Neural cell (in vitro differentiated cells): ENCODE results near the gene INO80E. TPM values are rescaled to one million over a fixed set of nuclear protein-coding genes. Genes with fewer than 3 reads are reported as not detected.

ENCODE experiments used
- H2AFZ ChIP-seq: fragments of 200-600, 300-800 bp; sonication (generic), shearing (Covaris generic); 2 replicates; pipeline ENCODE4 v1.6.0; 2014; ENCODE audit warnings: low read depth, mild to moderate bottlenecking, antibody characterized with exemption, low read length, moderate library complexity
- H3F3A ChIP-seq: fragments of 200-600 bp; shearing (Covaris generic); 2 replicates; pipeline ENCODE4 v1.6.1; 2016; ENCODE audit warnings: mild to moderate bottlenecking, moderate library complexity, mixed read lengths, antibody characterized with exemption, low read length; ENCODE audit not compliant: insufficient read depth, poor library complexity, severe bottlenecking
- H3K27ac ChIP-seq: fragments of 200-600, 300-800 bp; sonication (generic), shearing (Covaris generic); 2 replicates; pipeline ENCODE4 v1.5.1; 2014; ENCODE audit warnings: mild to moderate bottlenecking, low read length, moderate library complexity
- H3K27me3 ChIP-seq: fragments of 300-800, 200-600 bp; sonication (generic), shearing (Covaris generic); 2 replicates; pipeline ENCODE4 v1.6.0; 2014; ENCODE audit warnings: mild to moderate bottlenecking, low read depth, low read length, moderate library complexity; ENCODE audit not compliant: insufficient read depth
- H3K36me3 ChIP-seq: fragments of 300-800, 200-600 bp; sonication (generic), shearing (Covaris generic); 2 replicates; pipeline ENCODE4 v1.5.1; 2014; ENCODE audit warnings: mild to moderate bottlenecking, antibody characterized with exemption, low read length, moderate library complexity; ENCODE audit not compliant: insufficient read depth
- H3K4me2 ChIP-seq: fragments of 300-800, 200-600 bp; sonication (generic), shearing (Covaris generic); 2 replicates; pipeline ENCODE4 v1.6.0; 2014; ENCODE audit warnings: mild to moderate bottlenecking, low read length
- H3K4me3 ChIP-seq: fragments of 300-800, 200-600 bp; sonication (generic), shearing (Covaris generic); 2 replicates; pipeline ENCODE4 v1.5.1; 2014; ENCODE audit warnings: mild to moderate bottlenecking, low read length, moderate library complexity
- H3K79me2 ChIP-seq: fragments of 200-600 bp; shearing (Covaris generic); replicated peaks from 2 replicates; pipeline ENCODE4 v1.6.0; 2014; ENCODE audit warnings: mild to moderate bottlenecking, low read length, moderate library complexity; ENCODE audit not compliant: insufficient read depth
- H3K9ac ChIP-seq: fragments of 300-800, 200-600 bp; sonication (generic), shearing (Covaris generic); 2 replicates; pipeline ENCODE4 v1.6.1; 2016; ENCODE audit warnings: mild to moderate bottlenecking, low read length, mixed read lengths
- H3K9me2 ChIP-seq: fragments of 200-600 bp; shearing (Covaris generic); 2 replicates; pipeline ENCODE4 v1.6.1; 2016; ENCODE audit warnings: mild to moderate bottlenecking, low read length, mixed read lengths; ENCODE audit not compliant: insufficient read depth
- H3K9me3 ChIP-seq: fragments of 200-600, 300-800 bp; sonication (generic), shearing (Covaris generic); 2 replicates; pipeline ENCODE4 v1.6.1; 2016; ENCODE audit warnings: mild to moderate bottlenecking, mixed run types, low read length, moderate library complexity, mixed read lengths
- H4K20me1 ChIP-seq: fragments of 200-600 bp; shearing (Covaris generic); 2 replicates; pipeline ENCODE4 v1.6.1; 2016; ENCODE audit warnings: mild to moderate bottlenecking, mixed run types; ENCODE audit not compliant: insufficient read depth
- EP300 ChIP-seq: fragments of 450-650 bp; conservative IDR thresholded peaks from 2 replicates; pipeline ENCODE4 v1.6.1; 2014; ENCODE audit warnings: antibody characterized with exemption, mild to moderate bottlenecking, moderate library complexity; ENCODE audit not compliant: poor library complexity, severe bottlenecking
- EZH2 ChIP-seq: fragments of 200-600, 300-800 bp; shearing (Covaris generic), sonication (generic); IDR thresholded peaks from 2 replicates; pipeline ENCODE4 v1.6.1; 2014; ENCODE audit warnings: antibody characterized with exemption, low read length, borderline replicate concordance, mild to moderate bottlenecking; ENCODE audit not compliant: insufficient read depth, poor library complexity, severe bottlenecking
- MXI1 ChIP-seq: fragments of 450-650 bp; conservative IDR thresholded peaks from 2 replicates; pipeline ENCODE4 v1.6.1; 2014; ENCODE audit warnings: antibody characterized with exemption, mild to moderate bottlenecking; ENCODE audit not compliant: poor library complexity, severe bottlenecking
- POLR2AphosphoS5 ChIP-seq: IDR thresholded peaks from 2 replicates; pipeline ENCODE4 v1.6.1; 2012
- RAD21 ChIP-seq: fragments of 450-650 bp; conservative IDR thresholded peaks from 2 replicates; pipeline ENCODE4 v1.6.1; 2014; ENCODE audit warnings: antibody characterized with exemption, mild to moderate bottlenecking, moderate library complexity
- SMC3 ChIP-seq: fragments of 450-650 bp; conservative IDR thresholded peaks from 2 replicates; pipeline ENCODE4 v1.6.1; 2014; ENCODE audit warnings: antibody characterized with exemption, mild to moderate bottlenecking, moderate library complexity; ENCODE audit not compliant: poor library complexity
- TAF1 ChIP-seq: IDR thresholded peaks from 2 replicates; pipeline ENCODE4 v1.6.1; 2012; ENCODE audit warnings: low read depth
- polyA plus RNA-seq: library from polyadenylated mRNA; depleted of rRNA; stranded (reverse); fragments of >200 nt; gene quantifications from 2 replicates; pipeline ENCODE4 v1.2.3, GENCODE V29; 2014
- TF ChIP-seq, protein P1 (sequence below): IDR thresholded peaks from 2 replicates; pipeline ENCODE4 v1.6.1; 2012; ENCODE audit warnings: borderline replicate concordance
- TF ChIP-seq, protein P2 (sequence below): fragments of 450-650 bp; IDR thresholded peaks from 2 replicates; pipeline ENCODE4 v1.5.1; 2014; ENCODE audit warnings: antibody characterized with exemption, mild to moderate bottlenecking, moderate library complexity; ENCODE audit not compliant: poor library complexity, severe bottlenecking

Gene INO80E
- polyA plus RNA-seq, 1 donor from 2014 or later = 130 TPM

DNA sequence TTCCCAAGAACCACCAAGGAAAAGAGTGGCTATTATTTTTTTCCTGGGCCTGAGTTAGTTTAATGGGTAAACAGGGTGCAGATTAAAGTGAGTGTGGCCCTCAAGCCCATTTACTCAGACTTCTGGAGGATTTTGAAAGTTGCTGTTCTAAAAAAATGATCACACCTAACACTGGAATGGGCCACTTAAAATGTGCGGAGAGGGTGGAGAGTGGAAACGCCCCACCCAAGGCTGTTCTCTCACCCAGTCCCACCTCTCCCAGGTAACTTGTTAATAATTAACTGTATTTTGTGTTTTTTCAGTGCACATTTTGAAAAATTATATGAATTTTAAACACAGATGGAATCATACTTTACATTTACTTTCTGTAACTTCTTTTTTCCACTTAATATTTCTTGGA, 6.0 kb upstream of the INO80E start:
- no peak overlapping the region for H3K4me2 ChIP-seq
- no peak overlapping the region for H2AFZ ChIP-seq
- no peak overlapping the region for H3K4me3 ChIP-seq
- no peaks in the 10 kb centered on the region for H3K9me3 ChIP-seq
- no peak for TF ChIP-seq POLR2AphosphoS5
- TF ChIP-seq, protein P1, sequence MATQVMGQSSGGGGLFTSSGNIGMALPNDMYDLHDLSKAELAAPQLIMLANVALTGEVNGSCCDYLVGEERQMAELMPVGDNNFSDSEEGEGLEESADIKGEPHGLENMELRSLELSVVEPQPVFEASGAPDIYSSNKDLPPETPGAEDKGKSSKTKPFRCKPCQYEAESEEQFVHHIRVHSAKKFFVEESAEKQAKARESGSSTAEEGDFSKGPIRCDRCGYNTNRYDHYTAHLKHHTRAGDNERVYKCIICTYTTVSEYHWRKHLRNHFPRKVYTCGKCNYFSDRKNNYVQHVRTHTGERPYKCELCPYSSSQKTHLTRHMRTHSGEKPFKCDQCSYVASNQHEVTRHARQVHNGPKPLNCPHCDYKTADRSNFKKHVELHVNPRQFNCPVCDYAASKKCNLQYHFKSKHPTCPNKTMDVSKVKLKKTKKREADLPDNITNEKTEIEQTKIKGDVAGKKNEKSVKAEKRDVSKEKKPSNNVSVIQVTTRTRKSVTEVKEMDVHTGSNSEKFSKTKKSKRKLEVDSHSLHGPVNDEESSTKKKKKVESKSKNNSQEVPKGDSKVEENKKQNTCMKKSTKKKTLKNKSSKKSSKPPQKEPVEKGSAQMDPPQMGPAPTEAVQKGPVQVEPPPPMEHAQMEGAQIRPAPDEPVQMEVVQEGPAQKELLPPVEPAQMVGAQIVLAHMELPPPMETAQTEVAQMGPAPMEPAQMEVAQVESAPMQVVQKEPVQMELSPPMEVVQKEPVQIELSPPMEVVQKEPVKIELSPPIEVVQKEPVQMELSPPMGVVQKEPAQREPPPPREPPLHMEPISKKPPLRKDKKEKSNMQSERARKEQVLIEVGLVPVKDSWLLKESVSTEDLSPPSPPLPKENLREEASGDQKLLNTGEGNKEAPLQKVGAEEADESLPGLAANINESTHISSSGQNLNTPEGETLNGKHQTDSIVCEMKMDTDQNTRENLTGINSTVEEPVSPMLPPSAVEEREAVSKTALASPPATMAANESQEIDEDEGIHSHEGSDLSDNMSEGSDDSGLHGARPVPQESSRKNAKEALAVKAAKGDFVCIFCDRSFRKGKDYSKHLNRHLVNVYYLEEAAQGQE = no peak
- TF ChIP-seq, protein P2, sequence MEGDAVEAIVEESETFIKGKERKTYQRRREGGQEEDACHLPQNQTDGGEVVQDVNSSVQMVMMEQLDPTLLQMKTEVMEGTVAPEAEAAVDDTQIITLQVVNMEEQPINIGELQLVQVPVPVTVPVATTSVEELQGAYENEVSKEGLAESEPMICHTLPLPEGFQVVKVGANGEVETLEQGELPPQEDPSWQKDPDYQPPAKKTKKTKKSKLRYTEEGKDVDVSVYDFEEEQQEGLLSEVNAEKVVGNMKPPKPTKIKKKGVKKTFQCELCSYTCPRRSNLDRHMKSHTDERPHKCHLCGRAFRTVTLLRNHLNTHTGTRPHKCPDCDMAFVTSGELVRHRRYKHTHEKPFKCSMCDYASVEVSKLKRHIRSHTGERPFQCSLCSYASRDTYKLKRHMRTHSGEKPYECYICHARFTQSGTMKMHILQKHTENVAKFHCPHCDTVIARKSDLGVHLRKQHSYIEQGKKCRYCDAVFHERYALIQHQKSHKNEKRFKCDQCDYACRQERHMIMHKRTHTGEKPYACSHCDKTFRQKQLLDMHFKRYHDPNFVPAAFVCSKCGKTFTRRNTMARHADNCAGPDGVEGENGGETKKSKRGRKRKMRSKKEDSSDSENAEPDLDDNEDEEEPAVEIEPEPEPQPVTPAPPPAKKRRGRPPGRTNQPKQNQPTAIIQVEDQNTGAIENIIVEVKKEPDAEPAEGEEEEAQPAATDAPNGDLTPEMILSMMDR = no peak
- TF ChIP-seq TAF1 = no peak
- H3F3A ChIP-seq = no peaks in the 10 kb centered on the region
- no peaks in the 10 kb centered on the region for H3K9me2 ChIP-seq
- no peaks in the 10 kb centered on the region for H3K36me3 ChIP-seq
- no peak overlapping the region for H3K9ac ChIP-seq
- H4K20me1 ChIP-seq = no peaks in the 10 kb centered on the region
- no peaks in the 10 kb centered on the region for H3K27me3 ChIP-seq
- no peak overlapping the region for H3K27ac ChIP-seq
- H3K79me2 ChIP-seq = no peaks in the 10 kb centered on the region

DNA sequence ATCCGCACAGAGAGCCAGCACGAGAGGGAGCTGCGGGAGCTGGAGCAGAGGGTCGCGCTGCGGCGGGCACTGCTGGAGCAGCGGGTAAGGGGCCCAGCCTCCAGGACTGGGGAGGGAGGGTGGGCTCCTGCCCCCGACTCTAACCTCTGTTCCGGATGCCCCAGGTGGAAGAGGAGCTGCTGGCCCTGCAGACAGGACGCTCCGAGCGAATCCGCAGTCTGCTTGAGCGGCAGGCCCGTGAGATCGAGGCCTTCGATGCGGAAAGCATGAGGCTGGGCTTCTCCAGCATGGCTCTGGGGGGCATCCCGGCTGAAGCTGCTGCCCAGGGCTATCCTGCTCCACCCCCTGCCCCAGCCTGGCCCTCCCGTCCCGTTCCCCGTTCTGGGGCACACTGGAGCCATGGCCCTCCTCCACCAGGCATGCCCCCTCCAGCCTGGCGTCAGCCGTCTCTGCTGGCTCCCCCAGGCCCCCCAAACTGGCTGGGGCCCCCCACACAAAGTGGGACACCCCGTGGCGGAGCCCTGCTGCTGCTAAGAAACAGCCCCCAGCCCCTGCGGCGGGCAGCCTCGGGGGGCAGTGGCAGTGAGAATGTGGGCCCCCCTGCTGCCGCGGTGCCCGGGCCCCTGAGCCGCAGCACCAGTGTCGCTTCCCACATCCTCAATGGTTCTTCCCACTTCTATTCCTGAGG, 5.0 kb upstream of the INO80E start:
- Histone ChIP-seq H3K27ac (no peak overlapping the region), H3K9me2 (no peaks in the 10 kb centered on the region), H4K20me1 (no peaks in the 10 kb centered on the region), H3F3A (no peaks in the 10 kb centered on the region), H3K4me3 (no peak overlapping the region), H3K9me3 (no peaks in the 10 kb centered on the region), H3K79me2 (no peaks in the 10 kb centered on the region), H3K36me3 (no peaks in the 10 kb centered on the region), H3K9ac (no peak overlapping the region), H3K4me2 (no peak overlapping the region), H3K27me3 (no peaks in the 10 kb centered on the region), H2AFZ (no peak overlapping the region)
- no peak for TF ChIP-seq RAD21
- TF ChIP-seq, protein P1 = no peak
- no peak for TF ChIP-seq POLR2AphosphoS5
- TF ChIP-seq, protein P2 = no peak
- no peak for TF ChIP-seq SMC3
- no peak for TF ChIP-seq TAF1
- TF ChIP-seq EP300 = no peak
- TF ChIP-seq EZH2 = no peak
- TF ChIP-seq MXI1 = no peak
